Stimulated activated naive CD8-positive, alpha-beta T cell treated with anti-CD3 and anti-CD28 coated beads, Interleukin-15, Interleukin-2, amounts not matched to agents 100 U/mL and 50 U/mL, for 24 hours (primary cell): Measurements from ENCODE around the gene TOM1L2.

Experiments
- ATAC-seq: fragments of 150-1000 bp; cut with Tn5 transposase; one replicate; pipeline ENCODE4 v1.10.0; 2021
- DNase-seq: peaks from one replicate; pipeline ENCODE4 v3.0.0; 2021

Gene TOM1L2

GRCh38 chr17:17806611-17807274 lies 165.5 kb downstream of the TOM1L2 start:
- DNase-seq (no peak), ATAC-seq (no peak)

DNA sequence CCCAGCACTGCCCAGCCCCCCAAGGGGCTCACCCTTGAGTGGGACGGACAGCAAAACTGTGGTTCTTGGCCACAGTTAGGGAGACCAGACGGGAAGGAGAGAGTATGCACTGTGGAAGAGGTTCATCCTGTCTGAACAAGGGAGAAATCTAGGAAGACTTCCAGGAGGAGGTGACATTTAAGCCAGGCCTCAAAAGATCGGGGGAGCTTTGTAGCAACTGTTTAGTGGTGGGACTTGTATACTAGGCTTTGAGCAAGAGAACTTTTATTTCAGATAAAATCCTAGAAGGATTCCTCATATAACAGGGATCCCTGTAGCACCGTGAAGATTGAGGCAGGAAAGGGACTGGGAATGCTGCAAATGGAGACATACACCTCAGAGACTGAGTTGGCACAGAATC lies 166.2 kb downstream of the TOM1L2 start:
- ATAC-seq (no peak), DNase-seq (no peak)

DNA sequence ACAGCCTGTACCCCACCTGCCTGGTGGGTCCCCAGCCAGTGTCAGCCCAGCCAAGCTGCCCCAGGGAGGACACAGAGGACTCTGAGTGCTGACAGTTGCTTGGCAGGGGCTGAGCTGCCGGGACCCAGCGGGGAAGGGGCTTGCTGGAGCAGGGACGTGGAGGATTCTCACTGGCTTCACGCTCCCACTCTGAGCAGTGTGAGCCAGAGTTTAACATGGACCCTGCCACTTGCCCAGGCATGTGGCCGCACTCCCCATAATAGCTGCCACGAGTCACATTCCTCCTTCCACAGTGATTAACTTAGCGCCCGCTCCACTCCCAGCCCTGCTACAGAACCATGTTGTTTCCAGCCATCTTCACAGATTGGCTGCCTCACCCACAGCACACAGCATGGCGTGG lies 166.6 kb downstream of the TOM1L2 start:
- DNase-seq (no peak), ATAC-seq (no peak)

DNA sequence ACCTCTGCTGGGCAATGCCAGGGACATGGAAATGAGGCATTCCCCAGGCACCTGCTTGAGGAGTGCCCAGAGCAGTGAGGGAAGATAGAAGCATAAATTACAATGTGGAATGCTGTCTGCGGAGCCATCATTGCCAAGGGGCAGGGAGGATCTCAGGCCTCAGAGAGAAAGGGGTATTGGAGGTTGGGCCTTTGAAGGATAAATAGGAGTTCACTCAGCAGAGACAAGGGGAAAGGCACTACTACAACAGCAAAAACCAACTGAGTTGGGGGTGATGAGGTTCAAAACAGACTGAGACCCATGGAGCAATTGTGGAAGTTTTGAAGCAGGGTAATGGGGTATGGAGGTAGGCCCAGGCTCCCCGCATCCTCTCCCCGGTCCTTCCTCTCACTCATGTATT lies 168.2 kb downstream of the TOM1L2 start:
- ATAC-seq = no peak
- DNase-seq = no peak

- no peak for DNase-seq
- no peak for ATAC-seq
These were observed 170.3 kb downstream of the TOM1L2 start for GRCh38 chr17:17801800-17802481.

- ATAC-seq (no peak), DNase-seq (no peak)
These were observed 171.6 kb downstream of the TOM1L2 start for GRCh38 chr17:17800504-17801021.

- DNase-seq (no peak), ATAC-seq (no peak)
These were observed 173.5 kb downstream of the TOM1L2 start for GRCh38 chr17:17798573-17799255.

- ATAC-seq = no peak
- no peak for DNase-seq
These were observed 174.1 kb downstream of the TOM1L2 start for GRCh38 chr17:17798010-17798556.

- ATAC-seq (no peak), DNase-seq (no peak)
These were observed 174.9 kb downstream of the TOM1L2 start for GRCh38 chr17:17797119-17797809.

DNA sequence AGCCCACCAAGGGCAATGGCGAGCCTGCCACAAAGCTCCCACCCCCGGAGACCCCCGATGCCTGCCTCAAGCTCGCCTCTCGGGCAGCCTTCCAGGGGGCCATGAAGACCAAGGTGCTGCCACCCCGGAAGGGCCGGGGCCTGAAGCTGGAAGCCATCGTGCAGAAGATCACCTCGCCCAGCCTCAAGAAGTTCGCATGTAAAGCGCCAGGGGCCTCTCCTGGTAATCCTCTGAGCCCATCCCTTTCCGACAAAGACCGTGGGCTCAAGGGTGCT lies 175.5 kb downstream of the TOM1L2 start:
- no peak for DNase-seq
- no peak for ATAC-seq

DNA sequence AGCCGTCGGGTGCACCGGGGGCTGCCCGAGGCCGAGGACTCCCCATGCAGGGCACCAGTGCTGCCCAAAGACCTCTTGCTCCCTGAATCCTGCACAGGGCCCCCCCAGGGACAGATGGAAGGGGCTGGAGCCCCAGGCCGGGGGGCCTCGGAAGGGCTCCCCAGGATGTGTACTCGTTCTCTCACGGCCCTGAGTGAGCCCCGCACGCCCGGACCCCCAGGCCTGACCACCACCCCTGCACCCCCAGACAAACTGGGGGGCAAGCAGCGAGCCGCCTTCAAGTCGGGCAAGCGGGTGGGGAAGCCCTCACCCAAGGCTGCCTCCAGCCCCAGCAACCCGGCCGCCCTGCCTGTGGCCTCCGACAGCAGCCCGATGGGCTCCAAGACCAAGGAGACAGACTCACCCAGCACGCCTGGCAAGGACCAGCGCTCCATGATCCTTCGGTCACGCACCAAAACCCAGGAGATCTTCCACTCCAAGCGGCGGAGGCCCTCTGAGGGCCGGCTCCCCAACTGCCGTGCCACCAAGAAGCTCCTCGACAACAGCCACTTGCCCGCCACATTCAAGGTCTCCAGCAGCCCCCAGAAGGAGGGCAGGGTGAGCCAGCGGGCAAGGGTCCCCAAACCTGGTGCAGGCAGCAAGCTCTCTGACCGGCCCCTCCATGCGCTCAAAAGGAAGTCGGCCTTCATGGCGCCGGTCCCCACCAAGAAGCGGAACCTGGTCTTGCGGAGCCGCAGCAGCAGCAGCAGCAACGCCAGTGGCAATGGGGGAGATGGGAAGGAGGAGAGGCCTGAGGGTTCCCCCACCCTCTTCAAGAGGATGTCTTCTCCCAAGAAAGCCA lies 176.0 kb downstream of the TOM1L2 start:
- DNase-seq (no peak), ATAC-seq (no peak)

DNA sequence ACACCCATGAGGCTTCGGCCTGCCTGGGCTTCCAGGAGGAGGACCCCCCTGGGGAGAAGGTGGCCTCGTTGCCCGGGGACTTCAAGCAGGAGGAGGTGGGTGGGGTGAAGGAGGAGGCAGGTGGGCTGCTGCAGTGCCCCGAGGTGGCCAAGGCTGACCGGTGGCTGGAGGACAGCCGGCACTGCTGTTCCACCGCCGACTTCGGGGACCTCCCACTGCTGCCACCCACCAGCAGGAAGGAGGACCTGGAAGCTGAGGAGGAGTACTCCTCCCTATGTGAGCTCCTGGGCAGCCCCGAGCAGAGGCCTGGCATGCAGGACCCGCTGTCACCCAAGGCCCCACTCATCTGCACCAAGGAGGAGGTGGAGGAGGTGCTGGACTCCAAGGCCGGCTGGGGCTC lies 176.9 kb downstream of the TOM1L2 start:
- DNase-seq (no peak), ATAC-seq (no peak)

- ATAC-seq (no peak), DNase-seq (no peak)
These were observed 177.8 kb downstream of the TOM1L2 start for GRCh38 chr17:17794382-17794781.
